GM12873 (cell line): ENCODE data around the gene HTRA1.

ENCODE experiments used
- CTCF ChIP-seq: IDR thresholded peaks from 2 replicates; pipeline ENCODE4 v1.5.1; 2012; ENCODE audit warnings: low read depth, mild to moderate bottlenecking, moderate library complexity, low read length, control low read depth; ENCODE audit not compliant: insufficient read depth; ENCODE audit errors: missing control alignments

HTRA1 gene

GRCh38 chr10:122445469-122445868 is 15.9 kb upstream of the HTRA1 start:
- TF ChIP-seq CTCF, result no peak

DNA sequence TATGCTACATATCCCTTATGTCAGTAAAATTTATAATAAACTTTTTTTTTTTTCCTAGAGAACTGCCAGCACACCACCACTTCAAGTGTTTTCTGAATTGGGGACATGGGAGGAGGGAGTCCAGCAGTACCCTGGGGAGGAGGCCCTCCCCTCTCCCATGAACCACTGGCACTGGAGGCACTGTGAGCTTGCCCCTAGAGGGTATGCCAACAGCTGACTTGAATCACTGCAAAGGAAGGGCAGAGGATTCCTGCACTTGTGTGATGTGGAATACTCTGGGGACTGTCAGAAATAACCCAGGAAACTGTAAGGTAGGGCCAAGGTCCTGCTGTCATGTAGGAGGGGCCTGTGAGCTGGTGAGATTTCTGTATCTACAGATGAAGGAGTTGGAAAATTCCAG is 15.4 kb upstream of the HTRA1 start:
- TF ChIP-seq CTCF, result no peak

- TF ChIP-seq CTCF, result no peak
Observed at GRCh38 chr10:122446668-122447423, 14.5 kb upstream of the HTRA1 start.

GRCh38 chr10:122448600-122448999 is 12.8 kb upstream of the HTRA1 start:
- no peak for TF ChIP-seq CTCF

GRCh38 chr10:122449153-122449552 is 12.2 kb upstream of the HTRA1 start:
- no peak for TF ChIP-seq CTCF

- TF ChIP-seq CTCF, result no peak
Observed at GRCh38 chr10:122450353-122450990, 10.9 kb upstream of the HTRA1 start.

DNA sequence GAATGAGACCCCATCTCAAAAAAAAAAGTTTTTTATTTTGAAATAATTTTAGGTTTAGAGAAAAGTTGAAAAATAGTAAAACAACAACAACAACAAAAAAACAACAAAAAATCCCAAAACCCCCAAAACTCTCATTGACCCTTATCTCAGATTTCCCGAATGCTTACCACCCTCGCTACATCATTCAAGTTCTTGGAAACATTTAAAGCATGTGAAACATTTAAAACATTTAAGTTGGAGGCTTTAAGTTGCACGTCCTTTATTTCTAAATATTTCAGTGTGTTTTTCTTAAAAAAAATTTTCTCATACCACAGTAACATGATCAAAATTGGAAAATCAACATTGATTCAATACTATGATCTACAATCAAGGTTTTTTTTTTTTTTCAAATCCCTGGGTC is 7.3 kb upstream of the HTRA1 start:
- no peak for TF ChIP-seq CTCF
